PC-9 (cell line): ENCODE measurements around the gene SLC48A1.

ENCODE experiments used
- EZH2 ChIP-seq: fragments of 200-600 bp; sonication (generic); IDR thresholded peaks from 2 replicates; pipeline ENCODE4 v1.8.0; 2017; ENCODE audit warnings: antibody characterized with exemption, low read depth
- TF ChIP-seq, protein P1 (sequence below): fragments of 200-600 bp; sonication (generic); conservative IDR thresholded peaks from 2 replicates; pipeline ENCODE4 v1.6.1; 2017; ENCODE audit warnings: mixed run types, antibody characterized with exemption, mild to moderate bottlenecking, moderate library complexity

DNA sequence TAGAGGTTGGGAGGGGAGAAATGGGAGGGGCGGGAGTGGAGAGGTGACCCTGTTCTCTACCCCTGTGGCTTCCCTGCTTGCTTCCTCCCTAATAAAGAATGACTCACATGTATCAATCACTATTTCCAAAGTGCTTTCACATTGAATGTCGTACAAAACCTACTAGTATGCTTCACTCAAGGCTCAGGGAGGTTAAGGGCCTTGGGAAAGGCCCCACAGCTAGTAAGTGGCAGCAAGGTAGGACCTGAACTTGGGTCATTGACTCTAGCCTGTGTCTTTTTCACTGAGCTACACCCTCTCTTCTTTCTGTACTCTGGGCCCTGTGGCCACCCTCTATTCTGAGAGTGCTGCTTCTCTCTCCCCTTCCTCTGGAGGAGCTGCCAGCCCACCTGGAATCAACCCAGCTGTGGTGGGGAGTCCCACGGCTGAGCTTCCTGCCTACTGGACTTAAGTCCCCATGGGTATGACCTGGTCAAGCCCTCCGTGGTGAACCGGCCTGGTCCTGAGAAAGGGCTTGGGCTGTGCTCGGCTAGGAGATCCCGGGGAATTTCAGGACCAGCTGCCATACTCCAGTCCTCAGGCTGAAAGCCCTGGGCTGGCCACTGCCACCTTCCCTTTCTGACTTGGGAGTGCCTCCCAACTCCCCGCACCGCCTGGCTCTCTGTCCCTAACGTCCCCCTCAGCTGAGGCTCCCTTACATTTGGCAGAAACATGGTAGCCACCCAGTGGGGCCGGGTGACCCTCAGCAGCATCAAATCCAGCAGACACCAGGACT lies 13.0 kb downstream of the SLC48A1 start:
- TF ChIP-seq, protein P1, sequence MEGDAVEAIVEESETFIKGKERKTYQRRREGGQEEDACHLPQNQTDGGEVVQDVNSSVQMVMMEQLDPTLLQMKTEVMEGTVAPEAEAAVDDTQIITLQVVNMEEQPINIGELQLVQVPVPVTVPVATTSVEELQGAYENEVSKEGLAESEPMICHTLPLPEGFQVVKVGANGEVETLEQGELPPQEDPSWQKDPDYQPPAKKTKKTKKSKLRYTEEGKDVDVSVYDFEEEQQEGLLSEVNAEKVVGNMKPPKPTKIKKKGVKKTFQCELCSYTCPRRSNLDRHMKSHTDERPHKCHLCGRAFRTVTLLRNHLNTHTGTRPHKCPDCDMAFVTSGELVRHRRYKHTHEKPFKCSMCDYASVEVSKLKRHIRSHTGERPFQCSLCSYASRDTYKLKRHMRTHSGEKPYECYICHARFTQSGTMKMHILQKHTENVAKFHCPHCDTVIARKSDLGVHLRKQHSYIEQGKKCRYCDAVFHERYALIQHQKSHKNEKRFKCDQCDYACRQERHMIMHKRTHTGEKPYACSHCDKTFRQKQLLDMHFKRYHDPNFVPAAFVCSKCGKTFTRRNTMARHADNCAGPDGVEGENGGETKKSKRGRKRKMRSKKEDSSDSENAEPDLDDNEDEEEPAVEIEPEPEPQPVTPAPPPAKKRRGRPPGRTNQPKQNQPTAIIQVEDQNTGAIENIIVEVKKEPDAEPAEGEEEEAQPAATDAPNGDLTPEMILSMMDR, result no peak
- TF ChIP-seq EZH2, result no peak
